SU-DHL-6 (cell line): ENCODE measurements around the gene DOK6.

Experiments used
- CTCF ChIP-seq: fragments of 200-600 bp; sonication (generic); IDR thresholded peaks from one replicate; pipeline ENCODE4 v1.5.1; 2017; ENCODE audit warnings: antibody characterized with exemption, mild to moderate bottlenecking, low read length, moderate library complexity; ENCODE audit not compliant: insufficient read depth, poor library complexity, severe bottlenecking
- EZH2phosphoT487 ChIP-seq: fragments of 200-600 bp; sonication (generic), shearing (Covaris generic); conservative IDR thresholded peaks from 2 replicates; pipeline ENCODE4 v1.6.1; 2018; ENCODE audit warnings: mild to moderate bottlenecking, antibody characterized with exemption, low read length, moderate library complexity, mixed read lengths

- TF ChIP-seq CTCF = no peak
- TF ChIP-seq EZH2phosphoT487 = no peak
These were observed 118.3 kb downstream of the DOK6 start for GRCh38 chr18:69518989-69519388.
